Breast epithelium (tissue), 3 donors: ENCODE measurements around the gene TNS3.

Experiments
- POLR2A ChIP-seq: fragments of 450-650 bp; IDR thresholded peaks from one replicate; pipeline ENCODE4 v1.6.1; 2016; ENCODE audit warnings: antibody characterized with exemption, mild to moderate bottlenecking, moderate library complexity
- POLR2AphosphoS5 ChIP-seq, 3 donors: sonication (generic); formaldehyde crosslinking; IDR thresholded peaks; one replicate each; pipeline ENCODE4 v1.6.1; 2017; ENCODE audit warnings: antibody characterized with exemption in 3 of 3
- TF ChIP-seq, protein P1 (sequence below), 3 donors: fragments of 450-650 bp; IDR thresholded peaks; one replicate each; pipeline ENCODE4 v1.5.1; 2016 to 2017; ENCODE audit warnings: antibody characterized with exemption in 3 of 3, mild to moderate bottlenecking in 3 of 3, moderate library complexity in 3 of 3

GRCh38 chr7:47428768-47429472, 153.0 kb downstream of the TNS3 start:
- TF ChIP-seq, protein P1, sequence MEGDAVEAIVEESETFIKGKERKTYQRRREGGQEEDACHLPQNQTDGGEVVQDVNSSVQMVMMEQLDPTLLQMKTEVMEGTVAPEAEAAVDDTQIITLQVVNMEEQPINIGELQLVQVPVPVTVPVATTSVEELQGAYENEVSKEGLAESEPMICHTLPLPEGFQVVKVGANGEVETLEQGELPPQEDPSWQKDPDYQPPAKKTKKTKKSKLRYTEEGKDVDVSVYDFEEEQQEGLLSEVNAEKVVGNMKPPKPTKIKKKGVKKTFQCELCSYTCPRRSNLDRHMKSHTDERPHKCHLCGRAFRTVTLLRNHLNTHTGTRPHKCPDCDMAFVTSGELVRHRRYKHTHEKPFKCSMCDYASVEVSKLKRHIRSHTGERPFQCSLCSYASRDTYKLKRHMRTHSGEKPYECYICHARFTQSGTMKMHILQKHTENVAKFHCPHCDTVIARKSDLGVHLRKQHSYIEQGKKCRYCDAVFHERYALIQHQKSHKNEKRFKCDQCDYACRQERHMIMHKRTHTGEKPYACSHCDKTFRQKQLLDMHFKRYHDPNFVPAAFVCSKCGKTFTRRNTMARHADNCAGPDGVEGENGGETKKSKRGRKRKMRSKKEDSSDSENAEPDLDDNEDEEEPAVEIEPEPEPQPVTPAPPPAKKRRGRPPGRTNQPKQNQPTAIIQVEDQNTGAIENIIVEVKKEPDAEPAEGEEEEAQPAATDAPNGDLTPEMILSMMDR (IDR thresholded peaks at IDR 0.05), result no peak
- TF ChIP-seq POLR2AphosphoS5 (IDR thresholded peaks at IDR 0.05) (no peak), POLR2A (no peak)
